Loucy (cell line): ENCODE results near the gene FAM76B.

Source experiments
- H2AFZ ChIP-seq: fragments of 200-600 bp; sonication (generic); 2 replicates; pipeline ENCODE4 v1.6.0; 2016; ENCODE audit warnings: antibody characterized with exemption, mild to moderate bottlenecking, low read length, moderate library complexity
- H3F3A ChIP-seq: fragments of 200-600 bp; 2 replicates; pipeline ENCODE4 v1.6.0; 2016; ENCODE audit warnings: antibody characterized with exemption, low read depth, mild to moderate bottlenecking
- H3K27me3 ChIP-seq: fragments of 200-600 bp; sonication (generic); 2 replicates; pipeline ENCODE4 v1.6.1; 2014; ENCODE audit warnings: low read length, mild to moderate bottlenecking; ENCODE audit not compliant: insufficient read depth, poor library complexity, severe bottlenecking
- H3K36me3 ChIP-seq: fragments of 200-600 bp; sonication (generic); 2 replicates; pipeline ENCODE4 v1.6.1; 2016; ENCODE audit warnings: low read length; ENCODE audit not compliant: insufficient read depth
- H3K4me1 ChIP-seq: fragments of 200-600 bp; sonication (generic); 2 replicates; pipeline ENCODE4 v1.5.1; 2014; ENCODE audit warnings: low read length, mild to moderate bottlenecking; ENCODE audit not compliant: insufficient read depth, poor library complexity, severe bottlenecking
- H3K4me2 ChIP-seq: fragments of 200-600 bp; sonication (generic); 2 replicates; pipeline ENCODE4 v1.6.0; 2014; ENCODE audit warnings: antibody characterized with exemption, low read length, low read depth, mild to moderate bottlenecking; ENCODE audit not compliant: poor library complexity, severe bottlenecking
- H3K4me3 ChIP-seq: fragments of 200-600 bp; sonication (generic); 2 replicates; pipeline ENCODE4 v1.5.1; 2014; ENCODE audit warnings: low read length, mild to moderate bottlenecking, mixed read lengths; ENCODE audit not compliant: poor library complexity, severe bottlenecking
- H3K79me2 ChIP-seq: fragments of 200-600 bp; sonication (generic); 2 replicates; pipeline ENCODE4 v1.6.1; 2014; ENCODE audit warnings: low read length; ENCODE audit not compliant: insufficient read depth
- H3K9ac ChIP-seq: fragments of 200-600 bp; sonication (generic); 2 replicates; pipeline ENCODE4 v1.6.0; 2014; ENCODE audit warnings: mild to moderate bottlenecking, low read depth, low read length, moderate library complexity; ENCODE audit not compliant: poor library complexity, severe bottlenecking
- H3K9me2 ChIP-seq: fragments of 200-600 bp; sonication (generic); replicated peaks from 2 replicates; pipeline ENCODE4 v1.6.1; 2016; ENCODE audit warnings: low read depth, low read length, mixed read lengths
- H3K9me3 ChIP-seq: fragments of 200-600 bp; sonication (generic); 2 replicates; pipeline ENCODE4 v1.6.1; 2014; ENCODE audit warnings: mild to moderate bottlenecking, antibody characterized with exemption, low read length, low read depth; ENCODE audit not compliant: insufficient read depth
- H4K20me1 ChIP-seq: fragments of 200-600 bp; sonication (generic); 2 replicates; pipeline ENCODE4 v1.6.0; 2014; ENCODE audit warnings: antibody characterized with exemption, low read length, mild to moderate bottlenecking; ENCODE audit not compliant: insufficient read depth, poor library complexity, severe bottlenecking
- CTCF ChIP-seq: fragments of 200-600 bp; sonication (generic); conservative IDR thresholded peaks from 2 replicates; pipeline ENCODE4 v1.5.1; 2014; ENCODE audit warnings: mild to moderate bottlenecking, antibody characterized with exemption, low read length
- EZH2phosphoT487 ChIP-seq: fragments of 200-600 bp; IDR thresholded peaks from 2 replicates; pipeline ENCODE4 v1.6.1; 2018; ENCODE audit warnings: antibody characterized with exemption, mild to moderate bottlenecking, moderate library complexity, borderline replicate concordance

Gene FAM76B

GRCh38 chr11:95792700-95793099 lies 3.1 kb upstream of the FAM76B start:
- Histone ChIP-seq H3K9me2 (no peaks in the 10 kb centered on the region), H2AFZ (no peak overlapping the region), H3K79me2 (peaks cover 89% of the 10 kb centered on the region), H4K20me1 (peaks cover 82% of the 10 kb centered on the region), H3K9me3 (no peaks in the 10 kb centered on the region), H3K4me3 (peak overlapping the region; percentile 89), H3F3A (peaks cover 3% of the 10 kb centered on the region), H3K9ac (peak overlapping the region; percentile 95), H3K36me3 (0 out of 2 replicates have a peak, but pooled peaks cover under 1% of the 10 kb centered on the region), H3K27me3 (no peaks in the 10 kb centered on the region), H3K4me2 (peak overlapping the region; percentile 97), H3K4me1 (peaks cover 70% of the 10 kb centered on the region)
- TF ChIP-seq EZH2phosphoT487 = no peak
- TF ChIP-seq CTCF = no peak

GRCh38 chr11:95792200-95792599 lies 2.6 kb upstream of the FAM76B start:
- Histone ChIP-seq H3K27me3 (no peaks in the 10 kb centered on the region), H4K20me1 (peaks cover 82% of the 10 kb centered on the region), H3F3A (peaks cover 3% of the 10 kb centered on the region), H3K4me2 (peak overlapping the region; percentile 97), H3K4me3 (peak overlapping the region; percentile 89), H3K9me2 (no peaks in the 10 kb centered on the region), H2AFZ (no peak overlapping the region), H3K79me2 (peaks cover 89% of the 10 kb centered on the region), H3K36me3 (0 out of 2 replicates have a peak, but pooled peaks cover 4% of the 10 kb centered on the region), H3K4me1 (peaks cover 69% of the 10 kb centered on the region), H3K9ac (peak overlapping the region; percentile 95), H3K9me3 (no peaks in the 10 kb centered on the region)
- TF ChIP-seq EZH2phosphoT487 (no peak), CTCF (no peak)

- Histone ChIP-seq H3K79me2 (peaks cover 89% of the 10 kb centered on the region), H2AFZ (no peak overlapping the region)
Measured at GRCh38 chr11:95791709-95792033, 2.1 kb upstream of the FAM76B start.

More at GRCh38 chr11:95791709-95792033, 2.1 kb upstream of the FAM76B start:
- Histone ChIP-seq H3K4me1 (peaks cover 70% of the 10 kb centered on the region), H3K27me3 (no peaks in the 10 kb centered on the region), H3K9me3 (no peaks in the 10 kb centered on the region), H3K9ac (peak overlapping the region; percentile 95), H3F3A (peaks cover 3% of the 10 kb centered on the region), H3K36me3 (0 out of 2 replicates have a peak, but pooled peaks cover 4% of the 10 kb centered on the region), H4K20me1 (peaks cover 79% of the 10 kb centered on the region), H3K9me2 (no peaks in the 10 kb centered on the region), H3K4me3 (peak overlapping the region; percentile 89), H3K4me2 (peak overlapping the region; percentile 97)
- TF ChIP-seq CTCF (no peak), EZH2phosphoT487 (no peak)
